ENCODE data around the gene SPRYD3.

DNA sequence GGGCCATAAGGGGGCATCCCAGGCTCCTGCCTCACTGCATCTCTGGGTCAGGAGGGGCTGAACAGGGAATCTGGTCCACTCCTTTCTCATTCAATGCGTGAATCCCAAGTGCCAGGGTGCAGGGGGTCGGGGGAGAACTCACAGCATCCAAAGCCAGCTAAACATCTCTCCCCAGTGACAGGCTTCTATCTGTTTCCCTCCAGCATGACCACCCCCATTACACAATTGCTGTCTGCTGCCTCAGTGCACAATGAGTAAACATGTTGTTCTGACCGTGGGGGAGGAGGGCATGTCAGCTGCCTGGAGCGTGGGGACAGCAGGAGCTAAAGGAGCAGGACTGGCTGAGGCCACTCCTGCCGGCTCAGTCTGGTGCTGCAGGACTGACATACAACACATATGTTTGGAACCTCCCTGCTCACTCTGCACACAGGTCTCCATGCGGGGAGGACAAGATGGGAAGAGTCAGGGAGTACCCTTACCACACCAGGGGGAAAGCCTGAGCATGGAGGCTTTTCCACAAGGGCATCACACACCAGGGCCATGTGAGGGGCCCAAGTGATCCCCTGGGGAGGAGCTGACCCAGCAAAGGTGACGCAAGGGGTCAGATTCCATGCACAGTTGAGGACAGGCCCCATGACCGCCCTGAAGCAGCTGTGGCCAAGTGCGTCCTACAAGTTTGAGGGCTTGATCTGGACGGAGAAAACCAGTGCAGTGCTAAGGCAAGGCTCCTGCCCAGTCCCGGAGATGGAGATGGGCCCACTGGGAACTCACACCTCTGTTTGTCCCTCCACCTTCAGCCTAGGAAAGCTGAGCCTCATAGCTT is 27.9 kb downstream of the SPRYD3 start:
- no peak for TF ChIP-seq EZH2 (IDR thresholded peaks at IDR 0.05; ENCODE audit: insufficient read depth, low read length)
- TF ChIP-seq, protein P1, sequence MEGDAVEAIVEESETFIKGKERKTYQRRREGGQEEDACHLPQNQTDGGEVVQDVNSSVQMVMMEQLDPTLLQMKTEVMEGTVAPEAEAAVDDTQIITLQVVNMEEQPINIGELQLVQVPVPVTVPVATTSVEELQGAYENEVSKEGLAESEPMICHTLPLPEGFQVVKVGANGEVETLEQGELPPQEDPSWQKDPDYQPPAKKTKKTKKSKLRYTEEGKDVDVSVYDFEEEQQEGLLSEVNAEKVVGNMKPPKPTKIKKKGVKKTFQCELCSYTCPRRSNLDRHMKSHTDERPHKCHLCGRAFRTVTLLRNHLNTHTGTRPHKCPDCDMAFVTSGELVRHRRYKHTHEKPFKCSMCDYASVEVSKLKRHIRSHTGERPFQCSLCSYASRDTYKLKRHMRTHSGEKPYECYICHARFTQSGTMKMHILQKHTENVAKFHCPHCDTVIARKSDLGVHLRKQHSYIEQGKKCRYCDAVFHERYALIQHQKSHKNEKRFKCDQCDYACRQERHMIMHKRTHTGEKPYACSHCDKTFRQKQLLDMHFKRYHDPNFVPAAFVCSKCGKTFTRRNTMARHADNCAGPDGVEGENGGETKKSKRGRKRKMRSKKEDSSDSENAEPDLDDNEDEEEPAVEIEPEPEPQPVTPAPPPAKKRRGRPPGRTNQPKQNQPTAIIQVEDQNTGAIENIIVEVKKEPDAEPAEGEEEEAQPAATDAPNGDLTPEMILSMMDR (IDR thresholded peaks at IDR 0.05; ENCODE audit: insufficient read depth, low read depth, low read length), result no peak

Data from astrocyte (in vitro differentiated cells and primary cell).